CD4-positive, alpha-beta T cell treated with Interleukin-2 at 100 ng/mL for 4 hours (primary cell): ENCODE data around the gene DPH3.

ENCODE experiments used
- DNase-seq: peaks from one replicate; pipeline ENCODE4 v3.0.0-alpha.2; 2020; ENCODE audit warnings: low spot score

Gene DPH3

DNA sequence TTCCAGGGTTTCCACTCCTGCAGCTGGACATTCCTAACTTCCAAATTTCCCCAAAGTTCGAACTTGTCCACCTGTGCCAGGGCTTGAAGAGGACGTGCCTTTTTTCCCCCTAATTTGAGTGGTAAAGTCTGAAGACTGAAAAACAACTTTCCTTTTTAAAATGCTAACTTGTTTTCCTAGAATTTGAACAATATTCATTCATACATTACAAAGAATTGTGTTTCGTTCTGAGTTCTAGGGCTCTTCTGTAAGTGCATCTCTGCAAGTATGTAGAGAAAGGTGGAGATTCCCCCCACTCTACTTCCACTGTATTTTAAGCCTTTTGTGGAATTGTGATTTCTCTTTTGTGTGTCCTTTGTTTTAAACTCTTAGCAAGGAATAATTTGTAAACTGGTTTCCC is 9.4 kb downstream of the DPH3 start:
- no peak for DNase-seq

DNA sequence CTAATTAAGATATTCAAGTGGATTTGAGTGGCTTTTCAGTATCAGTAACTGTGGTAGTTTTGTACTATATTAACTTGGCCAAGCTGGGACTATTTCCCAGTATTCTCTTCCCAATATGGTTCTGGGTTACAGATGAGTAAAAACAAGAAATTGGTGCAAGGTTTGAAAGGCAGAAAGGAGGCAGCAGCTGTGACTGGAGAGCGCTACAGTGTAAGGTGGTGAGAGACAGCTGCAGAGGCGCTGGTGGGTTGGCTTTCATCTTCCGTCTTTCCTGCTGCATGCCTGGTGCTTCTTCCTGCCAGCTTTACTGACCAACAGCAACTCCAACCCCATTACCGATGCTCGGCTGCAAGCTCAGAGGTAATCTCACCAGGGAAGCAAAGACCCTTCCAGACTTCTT is 9.8 kb downstream of the DPH3 start:
- DNase-seq, result no peak

DNA sequence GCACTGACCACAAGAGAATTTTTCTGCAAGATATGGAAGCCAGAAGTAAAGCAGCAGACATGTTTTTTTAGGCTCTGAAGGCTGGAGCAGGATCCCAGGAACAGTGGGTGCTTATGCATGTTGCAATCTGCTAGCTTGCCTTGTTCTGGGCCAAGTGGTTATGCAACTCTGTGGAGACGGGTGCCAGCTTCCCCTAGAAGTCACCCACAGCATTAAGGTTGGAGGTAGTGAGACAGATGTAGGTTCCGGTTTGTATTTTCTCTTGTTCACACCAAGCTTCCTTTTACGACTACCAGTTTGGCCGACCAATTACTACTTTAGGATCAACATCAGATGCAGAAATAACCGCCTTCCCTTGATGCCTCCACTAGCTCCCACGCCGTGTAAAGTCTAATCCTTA is 11.1 kb downstream of the DPH3 start:
- no peak for DNase-seq

DNA sequence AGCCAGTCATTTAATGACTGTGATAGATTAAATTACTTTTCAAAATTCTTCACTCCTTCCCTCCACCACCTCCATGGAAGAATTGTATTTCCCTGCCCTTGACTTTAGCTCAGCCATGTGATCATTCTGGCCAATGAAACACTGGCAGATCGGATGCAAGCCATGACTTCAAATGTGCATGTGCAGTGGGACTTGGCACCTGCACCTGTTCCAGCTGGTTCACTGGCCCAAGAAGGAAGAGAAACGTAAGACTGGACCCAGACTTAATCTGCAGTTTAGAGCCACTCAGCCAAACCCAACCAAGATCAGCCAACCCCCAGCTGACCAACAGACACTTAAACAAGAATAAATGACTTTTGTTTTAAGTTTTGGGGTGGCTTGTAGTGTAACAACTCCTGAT is 11.8 kb downstream of the DPH3 start:
- no peak for DNase-seq

DNA sequence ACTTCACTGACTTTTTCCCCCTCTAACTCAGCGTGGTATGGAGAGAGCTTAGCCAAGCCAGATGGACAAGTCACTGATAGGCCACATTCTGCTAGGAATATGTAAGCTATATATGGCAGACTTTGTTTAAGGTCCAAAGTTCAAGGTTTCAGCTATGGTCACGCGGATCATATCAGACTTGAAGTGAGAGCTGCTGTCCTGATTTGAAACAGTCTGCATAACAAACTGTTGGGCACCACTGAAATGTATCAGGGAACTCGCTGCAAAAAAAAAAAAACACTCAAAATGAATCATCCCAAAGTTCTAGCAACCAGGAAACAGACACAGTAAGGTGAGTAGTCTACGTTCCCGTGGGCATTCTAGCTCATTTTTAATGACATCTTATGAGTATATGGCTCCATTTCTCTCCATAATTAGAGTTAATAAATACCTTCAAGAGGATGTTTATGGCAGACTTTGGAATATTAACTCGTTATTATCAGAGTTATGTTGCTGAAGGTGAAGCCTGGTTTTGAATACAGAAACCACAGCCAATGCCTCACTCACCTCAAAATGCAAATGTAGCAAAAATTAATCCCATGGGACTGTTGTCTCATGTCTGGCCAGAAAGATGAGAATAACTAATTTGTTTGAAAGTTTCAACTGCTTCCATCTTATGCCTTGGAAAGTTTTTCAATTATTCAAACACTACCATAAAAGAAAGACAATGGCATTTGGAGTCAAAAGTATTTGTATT is 12.3 kb downstream of the DPH3 start:
- DNase-seq, result no peak

DNA sequence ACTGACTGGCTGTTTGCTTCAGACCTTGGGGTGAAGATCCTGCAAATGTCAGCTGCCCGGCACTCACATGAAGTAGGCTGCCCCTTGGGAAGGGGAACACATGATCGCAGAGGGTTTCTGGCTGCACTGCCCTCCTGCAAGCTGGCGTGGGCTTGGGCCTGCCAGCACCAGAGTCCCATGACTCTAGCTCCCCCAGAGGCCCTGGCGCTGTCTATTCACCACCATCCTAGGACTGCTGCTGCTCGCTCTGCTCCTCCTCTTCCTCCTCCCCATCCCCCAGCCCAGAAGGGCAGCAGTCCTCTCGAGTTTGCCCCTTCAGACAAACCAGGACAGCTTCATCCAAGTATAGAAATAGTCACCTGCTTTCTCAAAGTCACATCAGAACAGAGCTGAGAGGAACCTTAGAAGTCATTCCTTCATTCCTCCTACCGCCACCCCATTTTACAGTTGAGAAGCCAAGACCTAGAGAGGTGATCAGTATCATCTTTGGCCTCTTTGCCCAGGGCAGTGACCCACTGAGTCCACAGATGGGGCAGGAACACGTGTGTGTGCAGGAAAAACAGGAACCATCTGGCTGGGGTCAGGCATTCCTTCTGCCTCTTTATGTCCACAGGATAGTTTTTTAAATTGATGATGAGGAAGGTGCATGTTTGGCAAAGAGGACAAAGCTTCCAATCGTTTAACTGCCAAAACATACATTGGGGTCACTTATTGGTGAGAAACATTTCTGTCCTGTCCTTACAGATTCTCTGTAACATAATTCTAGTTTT is 13.2 kb downstream of the DPH3 start:
- DNase-seq, result no peak

DNA sequence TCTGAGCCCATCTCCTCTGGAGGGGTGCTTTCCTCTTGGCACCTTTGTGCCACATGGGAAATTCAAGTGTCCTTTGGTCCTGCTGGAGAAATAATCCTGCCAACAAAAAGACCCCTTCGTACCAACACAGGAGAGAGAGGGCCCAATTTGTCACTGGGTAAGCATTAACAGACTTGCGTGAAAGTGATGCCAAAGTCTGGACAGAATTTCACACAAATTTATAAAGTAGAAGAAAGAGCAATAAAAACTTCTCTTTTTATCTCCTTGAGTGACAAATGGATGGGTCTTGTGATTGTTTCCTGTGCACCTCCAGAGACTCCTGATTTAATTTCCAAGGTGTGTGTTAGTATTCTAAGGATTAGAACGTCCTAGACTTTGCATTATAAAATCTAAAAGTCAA is 14.9 kb downstream of the DPH3 start:
- no peak for DNase-seq

DNA sequence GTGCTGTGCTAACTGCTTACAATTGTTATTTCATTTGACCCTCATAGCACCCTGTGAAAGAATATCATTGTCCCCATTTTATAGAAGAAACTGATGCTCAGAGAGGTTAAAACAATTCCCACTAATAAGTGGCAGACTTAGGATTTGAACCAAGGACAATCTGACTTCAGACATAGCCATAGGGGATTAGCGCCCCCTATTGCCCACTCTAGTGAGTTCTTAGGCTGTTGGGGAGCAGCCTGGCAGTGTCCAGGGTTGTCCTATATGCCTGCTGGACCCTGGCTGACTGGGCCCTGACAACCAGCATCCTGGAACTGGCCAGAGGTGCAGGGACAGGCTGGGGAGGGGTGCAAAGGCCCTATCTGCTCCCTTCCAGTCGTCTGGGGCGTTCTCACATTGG is 15.4 kb downstream of the DPH3 start:
- DNase-seq, result no peak

DNA sequence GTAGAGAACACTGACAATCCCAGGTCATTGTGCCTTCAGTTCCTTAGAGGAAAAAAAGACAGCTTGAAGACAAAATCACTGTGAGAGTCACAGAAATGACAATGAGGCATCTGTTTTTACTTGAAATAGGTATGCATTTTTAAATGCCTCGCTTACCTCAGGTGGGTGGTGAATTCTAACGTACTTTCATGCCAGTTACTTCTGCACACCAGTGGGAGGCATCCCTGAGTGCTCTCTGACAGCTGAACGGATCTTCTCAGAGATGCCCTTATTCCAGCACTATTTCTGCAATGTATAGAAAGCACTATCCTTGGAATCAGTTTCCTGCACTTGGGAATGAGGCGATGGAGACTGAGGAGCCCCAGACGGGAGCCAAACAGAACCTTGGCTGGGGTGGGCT is 16.2 kb downstream of the DPH3 start:
- DNase-seq, result no peak

DNA sequence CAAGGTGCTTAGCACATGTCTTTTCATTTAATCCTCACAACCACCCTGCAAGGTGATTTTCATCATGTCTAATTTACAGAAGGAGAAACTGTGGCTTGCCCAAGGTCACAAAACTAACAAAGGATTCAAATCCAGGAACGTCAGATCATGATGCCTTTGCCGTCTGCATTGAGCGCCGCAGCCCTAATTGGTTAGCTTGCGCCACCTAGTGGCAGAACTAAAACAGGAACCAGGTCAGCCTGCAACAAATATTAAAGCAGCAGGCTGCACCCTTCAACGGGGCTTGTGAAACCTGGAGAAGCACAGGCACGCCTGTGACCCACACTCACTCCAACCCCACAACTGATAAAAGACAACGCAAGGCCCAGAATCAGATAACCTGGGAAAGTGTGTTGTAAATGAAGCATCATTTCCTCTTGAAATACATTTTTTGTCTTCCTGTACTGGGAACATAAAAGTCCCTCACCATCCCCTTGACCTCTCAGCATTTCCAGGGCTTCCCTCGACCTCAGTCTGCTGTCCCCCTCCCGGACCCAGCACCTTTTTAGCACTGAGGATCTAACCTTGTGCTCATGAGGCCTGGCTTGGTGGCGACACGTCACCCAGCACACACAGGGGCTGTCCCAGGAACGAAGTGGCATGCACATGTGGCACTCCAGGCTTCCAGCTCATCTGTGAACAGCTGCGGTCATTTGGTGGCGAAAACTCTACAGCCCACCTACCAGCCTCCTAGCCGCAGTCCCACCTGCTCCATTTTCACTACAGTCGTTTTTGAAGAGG is 17.3 kb downstream of the DPH3 start:
- DNase-seq, result peak; percentile 83

DNA sequence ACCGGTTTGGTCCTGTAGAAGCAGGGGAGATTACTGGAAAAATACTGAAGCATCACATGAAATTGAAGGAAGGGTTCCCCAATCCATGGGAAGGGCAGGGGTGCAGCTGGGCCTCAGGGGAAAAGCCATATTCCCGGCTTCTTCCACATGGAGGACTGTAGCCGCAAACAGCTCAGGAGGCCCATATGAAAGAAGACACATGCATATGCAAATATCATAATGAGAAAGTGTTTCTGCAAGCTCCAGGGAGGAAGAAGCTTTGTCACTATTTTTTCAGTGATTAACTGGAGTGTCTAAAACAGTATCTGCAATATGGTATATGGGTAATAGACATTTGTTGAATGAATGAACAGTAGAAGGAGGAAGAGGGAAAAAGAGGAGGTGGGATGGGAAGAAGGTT is 19.1 kb downstream of the DPH3 start:
- no peak for DNase-seq

DNA sequence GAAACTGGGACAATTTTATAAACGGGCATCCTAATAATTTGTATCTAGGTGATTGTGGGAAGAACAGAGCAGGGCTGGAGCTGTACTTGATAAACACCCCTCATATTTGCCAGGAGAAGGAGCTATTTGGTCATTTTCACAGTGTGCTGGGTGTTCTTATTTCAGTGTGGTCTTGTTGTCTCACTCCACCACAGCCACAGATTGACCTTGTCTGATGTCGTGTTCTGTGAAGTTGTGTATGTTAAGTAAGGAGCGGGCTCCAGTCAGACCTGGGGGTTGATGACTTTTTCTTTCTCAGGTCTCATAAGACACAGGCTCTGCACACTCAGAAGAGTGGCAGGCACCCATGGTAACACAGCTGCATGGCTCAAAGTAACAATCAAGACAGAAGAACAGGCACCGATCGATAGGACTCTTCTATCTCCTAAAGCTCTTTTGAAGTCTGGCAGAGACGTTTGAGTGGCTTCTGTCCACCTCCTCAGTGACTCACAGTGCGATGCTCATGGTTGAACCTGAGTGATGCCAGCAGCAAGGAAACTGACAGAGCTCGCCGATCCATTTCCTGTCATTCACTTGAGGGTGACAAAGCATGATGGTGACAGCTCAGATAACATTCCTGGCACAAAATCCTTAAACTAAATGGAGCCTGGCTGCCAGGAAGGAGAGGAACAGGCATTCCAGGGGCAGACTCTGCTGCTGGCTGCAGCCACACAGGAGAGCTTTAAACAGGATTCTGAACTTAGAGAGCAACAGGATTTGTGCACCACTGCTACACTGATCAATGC is 20.8 kb downstream of the DPH3 start:
- DNase-seq, result no peak

DNA sequence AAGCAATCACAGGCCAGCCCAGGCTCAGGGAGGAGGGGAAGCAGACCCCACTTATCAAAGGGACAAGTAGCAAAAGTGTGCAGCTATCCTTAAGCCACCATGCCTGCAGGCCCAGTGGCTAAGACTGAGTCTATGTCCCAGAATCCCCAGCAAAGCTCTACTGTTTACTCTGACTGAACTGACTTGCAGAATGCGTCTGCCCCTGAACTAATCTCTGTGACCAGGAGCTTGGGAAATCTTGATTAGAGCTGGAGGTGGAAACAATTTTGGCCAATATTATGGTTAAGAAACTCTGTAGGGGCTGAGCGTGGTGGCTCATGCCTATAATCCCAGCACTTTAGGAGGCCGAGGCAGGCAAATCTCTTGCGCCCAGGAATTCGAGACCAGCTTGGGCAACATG is 22.6 kb downstream of the DPH3 start:
- DNase-seq, result no peak

DNA sequence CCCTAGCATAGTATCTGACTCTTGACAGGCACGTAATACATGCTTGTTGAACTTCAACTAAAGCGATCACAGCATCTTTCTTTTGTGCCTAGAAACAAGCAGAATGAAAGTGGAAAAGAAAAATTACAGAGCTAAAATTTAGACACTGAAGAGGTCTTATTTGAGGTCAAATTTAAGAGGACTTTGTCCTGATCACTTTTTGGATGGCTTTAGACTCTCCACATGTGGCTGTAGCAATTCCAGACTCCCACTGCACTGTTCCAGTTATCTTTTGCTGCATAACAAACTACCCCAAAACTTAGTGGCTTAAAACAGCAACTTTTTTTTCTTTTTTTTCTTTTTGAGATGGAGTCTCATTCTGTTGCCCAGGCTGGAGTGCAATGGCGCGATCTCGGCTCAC is 23.5 kb downstream of the DPH3 start:
- no peak for DNase-seq

DNA sequence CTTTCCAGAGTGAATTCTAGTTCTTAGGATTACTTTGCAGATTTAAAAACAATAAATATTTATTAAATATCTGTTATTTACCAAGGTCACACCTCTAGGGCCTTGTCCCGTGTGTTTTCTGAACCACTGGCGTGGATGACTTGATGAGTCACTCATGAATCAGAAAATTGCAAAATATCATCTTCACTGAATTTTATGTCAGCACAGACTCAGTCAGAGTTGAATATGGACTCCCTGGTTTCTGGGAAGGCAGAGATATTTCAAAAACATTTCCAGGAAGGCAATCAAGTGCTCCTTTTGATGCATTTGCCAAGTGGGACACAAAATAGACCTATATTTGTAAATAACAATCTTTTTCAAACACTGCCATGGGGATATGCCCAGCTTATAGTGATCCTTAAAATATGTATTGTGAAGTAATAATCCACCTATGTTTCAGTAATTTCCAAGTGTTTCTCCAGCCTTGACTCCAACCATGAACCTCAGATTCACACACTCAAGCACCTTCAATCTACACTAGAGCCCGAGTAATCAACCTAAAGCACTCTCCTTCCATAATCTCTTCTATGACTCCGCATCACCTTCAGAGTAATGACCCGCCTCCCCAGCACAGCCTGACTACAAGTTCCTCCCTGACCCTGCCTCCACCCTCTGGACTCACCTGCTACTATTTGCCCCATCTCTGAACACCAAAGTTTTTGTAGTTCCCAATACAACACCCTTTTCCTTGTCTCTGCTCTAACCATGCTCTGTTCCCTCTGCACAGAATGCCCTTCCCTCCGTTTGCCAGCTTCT is 24.3 kb downstream of the DPH3 start:
- DNase-seq, result peak; percentile 15

DNA sequence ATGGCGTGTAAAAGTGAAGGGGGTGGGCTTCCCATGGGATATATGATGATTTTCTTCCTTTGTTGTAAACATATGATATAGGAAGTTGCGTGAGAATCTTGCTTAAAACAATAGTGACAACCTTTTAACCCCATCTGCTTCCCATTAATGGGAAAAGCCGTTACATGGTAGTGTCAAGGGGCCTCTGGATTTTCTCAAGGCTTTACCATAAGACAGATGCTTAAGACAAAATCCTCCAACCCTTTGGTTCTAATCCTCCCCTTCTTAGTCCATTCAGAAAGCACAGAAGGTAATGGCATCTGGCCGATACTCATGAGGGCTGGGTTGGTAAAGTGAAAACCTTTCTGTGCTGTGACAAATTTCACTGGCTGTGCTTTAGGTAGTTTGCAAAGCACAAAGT is 25.0 kb downstream of the DPH3 start:
- no peak for DNase-seq

DNA sequence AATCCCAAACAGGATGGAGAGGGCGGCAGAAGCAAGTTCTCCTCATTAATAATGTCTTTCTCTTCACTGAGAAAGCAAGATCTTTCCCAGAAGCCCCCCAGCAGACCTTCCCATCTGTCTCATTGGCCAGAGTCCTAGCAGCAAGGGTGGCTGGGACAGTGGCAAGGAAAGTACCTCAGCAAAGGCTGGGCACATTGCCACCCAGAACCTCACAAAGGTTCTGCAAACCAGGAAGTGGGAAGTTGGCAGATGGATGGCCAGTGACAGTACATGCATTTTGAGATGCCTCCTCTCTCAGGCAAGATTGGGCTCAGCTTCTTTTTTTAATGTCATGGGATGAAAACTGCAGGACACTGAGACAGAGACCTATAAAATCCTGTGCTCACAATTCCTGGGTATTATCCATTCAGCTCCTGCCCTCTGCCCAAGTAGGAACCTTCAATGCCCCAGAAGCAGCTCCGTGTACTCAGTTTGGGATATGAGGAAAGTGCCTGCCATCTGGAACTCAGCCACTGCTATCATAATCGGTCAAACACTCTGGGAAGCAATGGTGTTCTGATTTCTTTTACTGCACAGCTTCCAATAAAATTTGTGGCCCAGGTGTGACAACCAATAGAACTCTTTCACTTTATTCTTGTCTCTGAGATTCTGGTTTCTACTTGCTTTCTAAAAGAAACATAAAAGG is 25.5 kb downstream of the DPH3 start:
- DNase-seq, result no peak

DNA sequence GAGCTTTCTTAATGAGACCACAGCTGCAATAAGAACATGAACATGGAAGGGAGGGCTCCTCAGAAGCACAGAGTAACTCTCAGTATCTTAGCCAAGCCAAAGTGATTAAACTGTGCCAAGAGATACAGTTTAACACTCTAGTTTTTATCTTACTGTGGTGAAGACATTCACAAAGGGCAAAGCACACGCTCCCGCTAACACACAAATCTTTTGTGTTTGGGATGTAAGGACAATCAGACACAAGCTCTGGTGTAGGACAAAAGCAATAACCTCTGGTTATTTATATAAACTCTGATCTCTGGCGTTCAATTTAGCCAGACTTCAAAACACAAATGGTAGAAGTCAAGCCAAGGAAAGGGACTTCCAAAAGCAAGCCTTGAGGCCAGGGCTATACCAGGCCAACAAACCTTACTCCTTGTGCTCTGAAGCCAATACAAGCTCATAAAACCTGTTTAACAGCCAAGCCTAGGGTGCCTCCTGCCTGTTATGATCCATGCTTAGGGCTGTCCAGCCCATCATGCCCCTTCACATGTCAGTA is 27.8 kb downstream of the DPH3 start:
- DNase-seq, result no peak

DNA sequence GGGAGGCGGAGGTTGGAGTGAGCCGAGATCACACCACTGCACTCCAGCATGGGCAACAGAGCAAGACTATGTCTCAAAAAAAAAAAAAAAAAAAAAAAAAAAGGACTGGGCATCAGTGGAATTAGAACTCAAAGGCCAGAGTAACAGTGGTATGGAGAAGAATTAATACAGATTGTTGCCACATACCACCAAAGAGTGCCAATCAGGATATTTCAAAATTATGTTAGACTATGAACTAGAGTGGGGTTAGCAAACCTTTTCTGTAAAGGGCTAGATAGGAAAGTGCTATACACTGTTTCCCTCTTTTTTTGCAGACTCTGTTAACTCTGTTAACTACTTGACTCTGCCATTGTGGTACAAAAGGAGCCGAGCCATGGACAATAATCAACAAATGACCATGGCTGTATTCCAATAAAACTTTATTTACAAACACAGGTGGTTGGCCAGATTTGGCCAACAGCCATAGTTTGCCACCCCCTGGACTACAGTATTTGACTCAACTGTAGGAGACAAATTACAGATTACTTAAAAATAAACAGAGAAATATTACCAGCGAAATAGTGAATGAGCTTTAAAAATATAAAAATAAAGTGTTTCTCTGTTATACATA is 28.6 kb downstream of the DPH3 start:
- no peak for DNase-seq

DNA sequence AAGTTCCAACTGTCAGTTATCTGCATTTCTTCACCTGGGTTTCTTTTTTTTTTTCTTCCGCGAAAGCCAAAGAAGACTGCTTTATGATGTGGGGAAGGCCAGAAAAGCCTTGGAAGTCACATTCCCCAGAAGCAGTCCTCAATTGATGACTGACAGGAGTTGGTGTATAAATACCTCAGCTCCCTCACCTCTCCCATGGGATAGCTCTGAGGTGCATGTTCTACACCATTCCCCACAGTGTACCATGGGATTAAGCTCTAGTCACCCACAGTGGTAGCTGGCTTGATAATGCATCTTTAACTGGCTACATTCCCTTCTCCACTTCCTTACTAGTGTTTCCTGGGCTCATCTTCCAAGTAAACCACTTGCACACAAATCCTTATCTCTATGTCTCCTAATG is 30.5 kb downstream of the DPH3 start:
- DNase-seq, result no peak
